Measurements from ENCODE around the gene TLK2. TPM values are rescaled to one million over a fixed set of nuclear protein-coding genes. Genes with fewer than 3 reads are reported as not detected.

TLK2 gene
- total RNA-seq, 4 donors from 2014 or later, result 25.4 to 47.8 (median 26.5) TPM

- Histone ChIP-seq H3K9me3 (no peaks in the 10 kb centered on the region), H3K27ac (no peak overlapping the region), H3K36me3 (peaks cover 5% of the 10 kb centered on the region), H3K27me3 (no peaks in the 10 kb centered on the region), H3K4me3 (no peak overlapping the region), H3K4me1 (peaks cover 21% of the 10 kb centered on the region)
- no peak for DNase-seq (ENCODE audit: low spot score in 2 of 2)
- TF ChIP-seq CTCF (IDR thresholded peaks at IDR 0.05) (no peak), POLR2A (IDR thresholded peaks at IDR 0.05) (no peak), POLR2AphosphoS5 (IDR thresholded peaks at IDR 0.05) (no peak), EP300 (IDR thresholded peaks at IDR 0.05) (no peak)
- WGBS, result 82% methylated on average over 15 of the region's 15 CpGs
These were observed 179.7 kb downstream of the TLK2 start for GRCh38 chr17:62658136-62658920.

- TF ChIP-seq CTCF (IDR thresholded peaks at IDR 0.05) (no peak), EP300 (IDR thresholded peaks at IDR 0.05) (no peak), POLR2A (IDR thresholded peaks at IDR 0.05) (no peak), POLR2AphosphoS5 (IDR thresholded peaks at IDR 0.05) (no peak)
- Histone ChIP-seq H3K4me3 (no peak overlapping the region), H3K27ac (no peak overlapping the region), H3K9me3 (no peaks in the 10 kb centered on the region), H3K4me1 (peaks cover 6% of the 10 kb centered on the region), H3K27me3 (no peaks in the 10 kb centered on the region), H3K36me3 (peaks cover 10% of the 10 kb centered on the region)
- 92% methylated on average over 2 of the region's 2 CpGs for WGBS
- no peak for DNase-seq (ENCODE audit: low spot score in 2 of 2)
These were observed 182.0 kb downstream of the TLK2 start for GRCh38 chr17:62660629-62661118.

GRCh38 chr17:62661337-62661736 lies 182.7 kb downstream of the TLK2 start:
- no peak for DNase-seq (ENCODE audit: low spot score in 2 of 2)
- TF ChIP-seq CTCF (IDR thresholded peaks at IDR 0.05), result no peak
- TF ChIP-seq POLR2A (IDR thresholded peaks at IDR 0.05), result no peak
- TF ChIP-seq POLR2AphosphoS5 (IDR thresholded peaks at IDR 0.05), result no peak
- TF ChIP-seq EP300 (IDR thresholded peaks at IDR 0.05), result no peak
- H3K4me3 ChIP-seq, result no peak overlapping the region
- peaks cover 10% of the 10 kb centered on the region for H3K36me3 ChIP-seq
- H3K27ac ChIP-seq, result no peak overlapping the region
- WGBS, result 92% methylated on average over 1 of the region's 1 CpG
- H3K9me3 ChIP-seq, result no peaks in the 10 kb centered on the region
- H3K4me1 ChIP-seq, result peaks cover 6% of the 10 kb centered on the region
- no peaks in the 10 kb centered on the region for H3K27me3 ChIP-seq

DNA sequence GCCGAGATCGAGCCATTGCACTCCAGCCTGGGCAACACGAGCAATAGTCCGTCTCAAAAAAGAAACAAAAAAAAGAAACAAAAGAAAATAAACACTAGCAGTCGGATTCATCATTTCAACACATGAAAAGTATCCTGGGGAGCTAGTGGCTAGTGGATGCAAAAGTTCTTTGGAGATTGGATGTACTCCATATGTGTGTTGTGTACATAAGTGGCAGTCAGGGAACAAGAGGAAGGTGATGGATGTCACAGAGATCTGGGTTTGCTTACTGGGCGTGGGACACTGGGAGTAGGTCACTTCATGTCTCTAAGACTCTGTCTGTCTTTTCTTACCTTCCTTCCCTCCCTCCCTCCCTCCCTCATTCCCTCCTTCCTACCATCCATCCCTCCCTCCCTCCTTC lies 184.2 kb downstream of the TLK2 start:
- H3K4me3 ChIP-seq, result no peak overlapping the region
- no peaks in the 10 kb centered on the region for H3K27me3 ChIP-seq
- H3K36me3 ChIP-seq, result peaks cover 13% of the 10 kb centered on the region
- TF ChIP-seq EP300 (IDR thresholded peaks at IDR 0.05) (no peak), POLR2AphosphoS5 (IDR thresholded peaks at IDR 0.05) (no peak), CTCF (IDR thresholded peaks at IDR 0.05) (no peak), POLR2A (IDR thresholded peaks at IDR 0.05) (no peak)
- no peaks in the 10 kb centered on the region for H3K9me3 ChIP-seq
- no peak overlapping the region for H3K27ac ChIP-seq
- DNase-seq (ENCODE audit: low spot score in 2 of 2), result no peak
- peaks cover 2% of the 10 kb centered on the region for H3K4me1 ChIP-seq
- WGBS, result 86% methylated on average over 6 of the region's 6 CpGs

Other genes starting within 250 kb of the TLK2 start
- not detected for gene EFCAB3, start 98.3 kb upstream of the TLK2 start, total RNA-seq
- 10 to 100 TPM; 14.7 to 21.7 (median 15.4) TPM for gene METTL2A, start 54.9 kb upstream of the TLK2 start, total RNA-seq
- 10 to 100 TPM; 31.4 to 55.2 (median 37.1) TPM for gene MRC2, start 148.8 kb downstream of the TLK2 start, total RNA-seq

All from suprapubic skin (tissue), 4 donors.